CD8-positive, alpha-beta memory T cell (primary cell): ENCODE results near the gene USP27X. TPM values are rescaled to one million over a fixed set of nuclear protein-coding genes. Genes with fewer than 3 reads are reported as not detected.
A peak's percentile ranks its signal among the peaks of the same experiment; 100 is the strongest.

Experiments used
- CTCF ChIA-PET: fragments of 350-600 bp; sonication (Branson Sonifier 250); formaldehyde crosslinking; loops from one replicate; lab custom pipeline; 2021; ENCODE audit warnings: antibody characterized with exemption; lab: Charles Lee
- POLR2A ChIA-PET: fragments of 350-600 bp; sonication (Branson Sonifier 250); formaldehyde crosslinking; loops from one replicate; lab custom pipeline; 2021; ENCODE audit warnings: antibody characterized with exemption; lab: Charles Lee
- DNase-seq, 5 donors: peaks; one replicate each; pipeline versions ENCODE4 v3.0.0 to v3.0.0-alpha.2; 2020 to 2022; ENCODE audit warnings: mixed read lengths in 1 of 5
- H3K27ac ChIP-seq: one replicate; pipeline ENCODE4 v1.7.0; 2013; ENCODE audit warnings: low read depth, mild to moderate bottlenecking, low read length, moderate library complexity
- H3K27me3 ChIP-seq: 2 replicates; pipeline ENCODE4 v1.7.0; 2013; ENCODE audit warnings: low read length, mild to moderate bottlenecking; ENCODE audit not compliant: insufficient read depth, poor library complexity, severe bottlenecking
- H3K36me3 ChIP-seq: 2 replicates; pipeline ENCODE4 v1.7.0; 2013; ENCODE audit warnings: mild to moderate bottlenecking, low read length, moderate library complexity; ENCODE audit not compliant: insufficient read depth
- H3K4me1 ChIP-seq: 2 replicates; pipeline ENCODE4 v1.7.0; 2013; ENCODE audit warnings: mild to moderate bottlenecking, low read length, moderate library complexity; ENCODE audit not compliant: insufficient read depth
- H3K4me3 ChIP-seq: 2 replicates; pipeline ENCODE4 v1.7.0; 2013; ENCODE audit warnings: mild to moderate bottlenecking, low read length
- H3K9me3 ChIP-seq: 2 replicates; pipeline ENCODE4 v1.7.0; 2013; ENCODE audit warnings: mild to moderate bottlenecking, low read length
- H3K27ac Mint-ChIP-seq, 8 donors: one replicate each; pipeline ENCODE4 v1.8.0; 2020 to 2021; ENCODE audit warnings: mixed read lengths in 8 of 8, mild to moderate bottlenecking in 6 of 8, inconsistent platforms in 3 of 8, moderate library complexity in 3 of 8
- H3K27me3 Mint-ChIP-seq, 2 donors: one replicate each; pipeline ENCODE4 v1.8.0; 2020 to 2021; ENCODE audit warnings: mixed read lengths in 2 of 2, mild to moderate bottlenecking in 1 of 2, moderate library complexity in 1 of 2
- H3K36me3 Mint-ChIP-seq, 3 donors: one replicate each; pipeline ENCODE4 v1.8.0; 2020 to 2021; ENCODE audit warnings: mixed read lengths in 3 of 3, inconsistent platforms in 1 of 3, mild to moderate bottlenecking in 1 of 3
- H3K4me1 Mint-ChIP-seq, 3 donors: one replicate each; pipeline ENCODE4 v1.8.0; 2020 to 2021; ENCODE audit warnings: mixed read lengths in 3 of 3, inconsistent platforms in 1 of 3, mild to moderate bottlenecking in 1 of 3
- H3K4me3 Mint-ChIP-seq, 7 donors: one replicate each; pipeline ENCODE4 v1.8.0; 2020 to 2021; ENCODE audit warnings: mixed read lengths in 7 of 7, mild to moderate bottlenecking in 6 of 7, moderate library complexity in 4 of 7, inconsistent platforms in 2 of 7
- H3K9me3 Mint-ChIP-seq, 5 donors: one replicate each; pipeline ENCODE4 v1.8.0; 2020 to 2022; ENCODE audit warnings: mixed read lengths in 5 of 5, mild to moderate bottlenecking in 3 of 5, moderate library complexity in 2 of 5, inconsistent platforms in 1 of 5
- polyA plus RNA-seq: library from polyadenylated mRNA; unstranded; fragments of 300-500 nt; fragmentation: Illumina TruSeq; gene quantifications from one replicate; pipeline ENCODE4 v1.2.3, GENCODE V29; 2021
- total RNA-seq, 2 experiments: library from RNA; stranded (reverse); gene quantifications; one replicate each; pipeline ENCODE4 v1.2.3, GENCODE V29; 2021

Gene USP27X
- total and polyA plus RNA-seq, 3 experiments from 2014 or later, result 0.69 to 1.7 (median 1.7) TPM

DNA sequence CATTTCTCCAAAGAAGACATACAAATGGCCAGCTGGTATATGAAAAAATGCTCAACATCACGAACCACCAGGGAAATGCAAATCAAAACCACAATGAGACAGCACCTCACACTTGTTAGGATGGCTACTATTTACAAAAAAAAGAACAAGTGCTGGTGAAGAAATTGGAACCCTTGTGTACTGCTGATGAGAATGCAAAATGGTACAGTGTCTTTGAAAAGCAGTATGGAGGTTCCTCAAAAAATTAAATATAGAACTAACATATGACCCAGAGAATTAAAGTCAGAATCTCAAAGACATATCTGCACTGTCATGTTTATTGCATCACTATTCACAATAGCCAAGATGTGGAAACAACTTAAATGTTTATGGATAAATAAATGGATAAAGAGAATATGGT is 29.3 kb upstream of the USP27X start:
- CTCF ChIA-PET, result no interaction called here
- H3K4me1 ChIP-seq, result no peaks in the 10 kb centered on the region
- no peak for DNase-seq
- no peaks in the 10 kb centered on the region for H3K9me3 ChIP-seq
- no peak overlapping the region for H3K4me3 ChIP-seq
- no peaks in the 10 kb centered on the region for H3K27me3 ChIP-seq
- Mint-ChIP-seq H3K9me3 (no peaks in the 10 kb centered on the region), H3K27ac (no peak overlapping the region), H3K36me3 (no peaks in the 10 kb centered on the region), H3K4me3 (no peak overlapping the region), H3K27me3 (peaks cover 4 to 11% of the 10 kb centered on the region in 2 donors), H3K4me1 (no peaks in the 10 kb centered on the region)
- H3K36me3 ChIP-seq, result no peaks in the 10 kb centered on the region
- POLR2A ChIA-PET, result no interaction called here
- no peak overlapping the region for H3K27ac ChIP-seq

DNA sequence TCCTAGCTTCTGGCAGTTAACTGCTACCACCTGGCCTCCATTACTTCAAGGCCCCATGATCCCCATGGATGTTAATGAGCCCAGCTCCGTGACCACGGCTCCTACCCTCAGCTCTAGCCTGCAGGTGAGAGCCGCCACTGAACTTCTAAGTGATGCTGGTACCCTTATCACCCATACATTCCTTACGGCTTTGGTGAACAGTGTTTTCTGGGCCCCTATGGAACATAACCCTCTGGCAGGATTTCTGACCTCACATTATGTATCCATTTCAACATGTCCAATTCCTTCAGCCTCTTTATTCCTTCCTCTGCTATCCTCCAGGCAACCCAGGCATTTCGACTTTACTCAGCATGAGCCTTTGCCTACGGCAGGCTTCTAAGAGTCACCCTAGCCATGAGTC is 25.6 kb upstream of the USP27X start:
- Histone ChIP-seq H3K27ac (no peak overlapping the region), H3K4me1 (no peaks in the 10 kb centered on the region), H3K27me3 (no peaks in the 10 kb centered on the region), H3K4me3 (no peak overlapping the region), H3K36me3 (no peaks in the 10 kb centered on the region), H3K9me3 (no peaks in the 10 kb centered on the region)
- Mint-ChIP-seq H3K36me3 (no peaks in the 10 kb centered on the region), H3K4me3 (no peak overlapping the region), H3K9me3 (no peaks in the 10 kb centered on the region), H3K27ac (no peak overlapping the region), H3K4me1 (no peaks in the 10 kb centered on the region), H3K27me3 (peaks cover 2 to 4% of the 10 kb centered on the region in 2 donors)
- CTCF ChIA-PET, result no interaction called here
- no peak for DNase-seq
- POLR2A ChIA-PET, result no interaction called here

DNA sequence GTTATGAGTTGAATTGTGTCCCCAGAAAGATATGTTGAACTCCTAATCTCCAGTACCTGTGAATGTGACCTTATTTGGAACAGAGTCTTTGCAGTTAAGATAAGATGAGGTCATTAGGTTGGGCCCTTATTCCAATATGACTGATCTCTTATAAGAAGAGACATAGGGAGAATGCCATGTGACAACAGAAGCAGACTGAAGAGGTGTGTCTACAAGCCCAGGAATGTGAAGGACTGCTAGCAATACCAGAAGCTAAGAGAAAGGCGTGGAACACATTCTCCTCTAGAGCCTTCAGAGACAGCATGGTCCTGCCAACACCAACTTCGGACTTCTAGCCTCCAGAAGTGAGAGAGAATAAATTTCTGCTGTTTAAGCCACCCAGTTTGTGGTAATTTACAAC is 22.5 kb upstream of the USP27X start:
- Mint-ChIP-seq H3K27me3 (peaks cover 0 to 8% of the 10 kb centered on the region in 2 donors), H3K27ac (peak overlapping the region in 1 of 8 donors; percentile 43), H3K4me3 (no peak overlapping the region), H3K4me1 (no peaks in the 10 kb centered on the region), H3K36me3 (no peaks in the 10 kb centered on the region), H3K9me3 (no peaks in the 10 kb centered on the region)
- no peaks in the 10 kb centered on the region for H3K36me3 ChIP-seq
- DNase-seq, result no peak
- H3K4me3 ChIP-seq, result no peak overlapping the region
- H3K4me1 ChIP-seq, result no peaks in the 10 kb centered on the region
- POLR2A ChIA-PET, result no interaction called here
- no peaks in the 10 kb centered on the region for H3K27me3 ChIP-seq
- no peaks in the 10 kb centered on the region for H3K9me3 ChIP-seq
- CTCF ChIA-PET, result no interaction called here
- H3K27ac ChIP-seq, result no peak overlapping the region

DNA sequence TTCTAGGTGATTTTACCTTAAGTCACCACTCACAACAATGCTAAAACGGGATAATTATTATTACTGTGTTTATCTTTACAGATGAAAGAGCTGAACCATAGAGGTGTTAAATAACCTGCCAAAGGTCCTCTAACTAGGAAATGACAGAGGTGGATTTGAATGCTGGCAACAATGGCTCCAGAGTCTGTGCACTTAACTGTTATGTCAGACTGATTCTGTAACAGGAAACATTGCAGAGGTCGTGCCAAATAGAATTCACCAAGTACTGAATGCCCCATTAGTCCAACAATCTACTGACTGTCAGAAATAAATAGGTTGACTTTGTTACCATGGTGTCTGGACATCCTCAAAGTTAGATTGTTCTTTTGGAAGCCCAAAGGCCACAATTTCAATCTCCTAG is 20.9 kb upstream of the USP27X start:
- Mint-ChIP-seq H3K4me3 (no peak overlapping the region), H3K27ac (no peak overlapping the region), H3K36me3 (no peaks in the 10 kb centered on the region), H3K27me3 (peaks cover 0 to 12% of the 10 kb centered on the region in 2 donors), H3K4me1 (no peaks in the 10 kb centered on the region), H3K9me3 (no peaks in the 10 kb centered on the region)
- no peaks in the 10 kb centered on the region for H3K36me3 ChIP-seq
- no peaks in the 10 kb centered on the region for H3K27me3 ChIP-seq
- POLR2A ChIA-PET, result no interaction called here
- H3K4me3 ChIP-seq, result no peak overlapping the region
- CTCF ChIA-PET, result no interaction called here
- no peak overlapping the region for H3K27ac ChIP-seq
- no peaks in the 10 kb centered on the region for H3K9me3 ChIP-seq
- DNase-seq, result no peak
- no peaks in the 10 kb centered on the region for H3K4me1 ChIP-seq

DNA sequence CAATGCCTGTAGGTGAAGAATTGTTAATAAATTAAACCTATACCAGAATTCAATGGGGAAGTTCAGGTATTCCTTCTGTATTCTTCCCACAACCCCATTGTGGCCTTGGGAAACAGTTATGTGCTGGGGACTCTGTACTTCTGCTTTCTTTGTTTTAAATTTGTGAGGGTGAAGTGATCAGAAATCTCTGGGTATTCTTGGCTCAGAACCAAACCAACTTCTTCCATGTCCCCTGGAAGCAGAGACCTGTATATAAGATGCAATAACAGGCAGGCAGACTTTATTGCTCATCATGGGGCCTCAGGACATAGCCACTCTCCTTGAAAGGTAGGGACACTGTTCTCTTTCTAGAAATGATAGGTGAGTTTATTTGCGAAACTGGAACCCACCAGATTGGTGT is 19.8 kb upstream of the USP27X start:
- Mint-ChIP-seq H3K4me1 (no peaks in the 10 kb centered on the region), H3K36me3 (no peaks in the 10 kb centered on the region), H3K9me3 (no peaks in the 10 kb centered on the region), H3K4me3 (no peak overlapping the region), H3K27me3 (peaks cover 0 to 12% of the 10 kb centered on the region in 2 donors), H3K27ac (no peak overlapping the region)
- ChIA-PET POLR2A (no interaction called here), CTCF (no interaction called here)
- H3K9me3 ChIP-seq, result no peaks in the 10 kb centered on the region
- no peaks in the 10 kb centered on the region for H3K4me1 ChIP-seq
- H3K4me3 ChIP-seq, result no peak overlapping the region
- no peaks in the 10 kb centered on the region for H3K36me3 ChIP-seq
- no peak for DNase-seq
- no peak overlapping the region for H3K27ac ChIP-seq
- H3K27me3 ChIP-seq, result no peaks in the 10 kb centered on the region

DNA sequence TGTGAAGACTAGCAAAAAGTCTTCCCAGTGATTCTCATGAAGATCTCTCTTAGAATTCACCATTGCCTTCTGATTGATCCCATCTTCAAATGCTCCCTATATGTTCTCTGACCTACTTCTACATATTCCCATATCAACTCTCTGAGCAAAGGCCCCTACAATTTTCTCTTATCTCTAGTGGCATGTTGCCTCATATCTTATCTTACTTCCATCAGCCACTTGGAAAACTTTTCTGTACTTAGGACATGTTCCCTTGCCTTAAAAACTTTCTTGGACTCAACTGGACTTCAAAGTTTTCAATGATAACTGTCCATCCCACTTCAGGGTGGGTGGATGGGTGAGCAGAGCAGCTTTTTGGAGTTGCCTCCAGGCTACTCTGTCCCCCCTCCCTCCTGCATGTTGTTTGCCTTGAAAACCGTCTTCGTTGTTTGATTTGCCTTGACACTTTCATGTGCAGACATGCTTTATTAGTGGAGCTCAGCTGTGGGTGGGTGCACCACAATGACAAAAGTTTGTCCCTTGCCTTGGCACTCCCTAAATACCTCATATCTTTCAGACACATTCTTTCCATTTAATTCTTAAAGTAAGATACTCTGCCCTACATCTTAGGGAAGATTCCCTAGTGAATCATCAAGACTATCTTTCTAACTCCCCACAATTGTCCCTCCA is 18.3 kb upstream of the USP27X start:
- Mint-ChIP-seq H3K4me1 (no peaks in the 10 kb centered on the region), H3K27me3 (peaks cover 0 to 12% of the 10 kb centered on the region in 2 donors), H3K4me3 (no peak overlapping the region), H3K9me3 (no peaks in the 10 kb centered on the region), H3K27ac (no peak overlapping the region), H3K36me3 (no peaks in the 10 kb centered on the region)
- Histone ChIP-seq H3K36me3 (no peaks in the 10 kb centered on the region), H3K9me3 (no peaks in the 10 kb centered on the region), H3K4me3 (no peak overlapping the region), H3K27ac (no peak overlapping the region), H3K4me1 (no peaks in the 10 kb centered on the region), H3K27me3 (no peaks in the 10 kb centered on the region)
- no peak for DNase-seq
- POLR2A ChIA-PET, result no interaction called here
- CTCF ChIA-PET, result no interaction called here

DNA sequence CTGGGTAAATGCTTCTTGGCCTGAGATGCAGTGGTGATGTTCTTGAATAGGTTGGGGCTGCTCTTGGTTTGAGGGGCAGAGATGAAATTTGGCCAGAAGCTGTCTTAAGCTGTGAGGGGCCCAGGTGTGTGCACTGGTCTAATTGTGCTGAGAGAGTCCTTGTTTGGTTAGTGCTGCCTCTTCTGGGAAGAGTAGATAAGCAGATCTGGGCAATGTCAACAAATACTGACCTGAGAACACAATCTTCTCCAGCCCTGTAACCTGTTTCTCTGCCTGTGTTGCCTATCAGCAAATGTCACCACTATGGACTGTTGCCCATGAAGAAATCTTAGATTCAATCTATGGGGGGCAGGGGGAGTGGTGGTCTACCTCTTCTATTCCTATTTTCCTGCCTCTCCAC is 17.2 kb upstream of the USP27X start:
- Mint-ChIP-seq H3K9me3 (no peaks in the 10 kb centered on the region), H3K27me3 (peaks cover 0 to 9% of the 10 kb centered on the region in 2 donors), H3K27ac (no peak overlapping the region), H3K4me1 (no peaks in the 10 kb centered on the region), H3K36me3 (no peaks in the 10 kb centered on the region), H3K4me3 (no peak overlapping the region)
- H3K36me3 ChIP-seq, result no peaks in the 10 kb centered on the region
- no peaks in the 10 kb centered on the region for H3K4me1 ChIP-seq
- no peaks in the 10 kb centered on the region for H3K9me3 ChIP-seq
- H3K27ac ChIP-seq, result no peak overlapping the region
- H3K27me3 ChIP-seq, result no peaks in the 10 kb centered on the region
- no peak overlapping the region for H3K4me3 ChIP-seq
- ChIA-PET CTCF (no interaction called here), POLR2A (no interaction called here)
- DNase-seq, result no peak

DNA sequence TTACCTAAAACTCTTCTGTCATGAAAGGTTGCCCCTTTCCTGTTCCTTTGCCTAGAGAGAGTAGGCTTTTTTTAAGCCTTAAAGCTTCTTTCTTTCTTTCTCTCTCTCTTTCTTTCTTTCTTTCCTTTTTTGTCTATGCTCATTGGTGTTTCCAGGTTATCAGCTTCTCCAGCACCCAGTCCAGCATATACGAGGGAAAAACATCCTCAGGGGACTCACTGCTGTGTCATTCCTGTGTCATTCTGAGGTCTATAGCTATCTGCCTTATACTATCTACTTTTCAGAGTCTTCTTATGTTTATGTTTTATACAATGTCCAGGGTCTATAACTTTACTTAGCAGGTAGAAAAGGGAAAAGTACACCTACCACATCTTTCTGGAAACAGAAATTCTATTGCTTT is 10.5 kb upstream of the USP27X start:
- no peak overlapping the region for H3K4me3 ChIP-seq
- Mint-ChIP-seq H3K4me3 (no peak overlapping the region), H3K4me1 (no peaks in the 10 kb centered on the region), H3K27ac (no peak overlapping the region), H3K36me3 (no peaks in the 10 kb centered on the region), H3K27me3 (peaks cover 5 to 22% of the 10 kb centered on the region in 2 donors), H3K9me3 (no peaks in the 10 kb centered on the region)
- H3K9me3 ChIP-seq, result no peaks in the 10 kb centered on the region
- no peak for DNase-seq
- POLR2A ChIA-PET, result no interaction called here
- H3K27me3 ChIP-seq, result no peaks in the 10 kb centered on the region
- CTCF ChIA-PET, result interaction anchor here (0.8 kb wide), 1 partner anchor 10 kb away, joined by 3 read pairs; the partner anchor contains the start of gene USP27X
- no peak overlapping the region for H3K27ac ChIP-seq
- no peaks in the 10 kb centered on the region for H3K4me1 ChIP-seq
- no peaks in the 10 kb centered on the region for H3K36me3 ChIP-seq
